NCI-H1930 (cell line): ENCODE results near the gene SAMD3.
"Not testable (repeated sequence)": the region's sequence is repeated elsewhere in the genome, so short reads cannot be mapped to it uniquely, and the experiment has no call there.

Source experiments
- DNase-seq, 2 experiments: peaks; one replicate each; lab custom pipeline; 2025; lab: John Stamatoyannopoulos, UW

The SAMD3 gene

GRCh38 chr6:130222775-130223174, at the start of gene SAMD3:
SAMD3 (minus strand) TSS chr6:130222951; CDS start chr6:130215273, 7,678 bp downstream.
- no peak for DNase-seq

- no peak for DNase-seq
Measured at GRCh38 chr6:130269969-130270635, 47.4 kb upstream of the SAMD3 start.

GRCh38 chr6:130265553-130265952, 42.8 kb upstream of the SAMD3 start:
- not testable (repeated sequence) for DNase-seq

GRCh38 chr6:130262008-130262407, 39.3 kb upstream of the SAMD3 start:
- DNase-seq = no peak

- not testable (repeated sequence) for DNase-seq
Measured at GRCh38 chr6:130261558-130261957, 38.8 kb upstream of the SAMD3 start.

GRCh38 chr6:130260614-130261241, 38.0 kb upstream of the SAMD3 start:
- not testable (repeated sequence) for DNase-seq

- not testable (repeated sequence) for DNase-seq
Measured at GRCh38 chr6:130260050-130260462, 37.3 kb upstream of the SAMD3 start.

- no peak for DNase-seq
Measured at GRCh38 chr6:130259557-130259956, 36.8 kb upstream of the SAMD3 start.

- DNase-seq = no peak
Measured at GRCh38 chr6:130259140-130259539, 36.4 kb upstream of the SAMD3 start.

GRCh38 chr6:130252527-130253237, 29.9 kb upstream of the SAMD3 start:
- no peak for DNase-seq

GRCh38 chr6:130245267-130245666, 22.5 kb upstream of the SAMD3 start:
- no peak for DNase-seq

- no peak for DNase-seq
Measured at GRCh38 chr6:130244728-130245127, 22.0 kb upstream of the SAMD3 start.

GRCh38 chr6:130240232-130240631, 17.5 kb upstream of the SAMD3 start:
- DNase-seq = no peak

- no peak for DNase-seq
Measured at GRCh38 chr6:130239755-130240154, 17.0 kb upstream of the SAMD3 start.

- no peak for DNase-seq
Measured at GRCh38 chr6:130233330-130233729, 10.6 kb upstream of the SAMD3 start.

- not testable (repeated sequence) for DNase-seq
Measured at GRCh38 chr6:130230531-130230930, 7.8 kb upstream of the SAMD3 start.

- DNase-seq = no peak
Measured at GRCh38 chr6:130229645-130230044, 6.9 kb upstream of the SAMD3 start.

GRCh38 chr6:130223508-130223907, 757 bp upstream of the SAMD3 start:
- no peak for DNase-seq

GRCh38 chr6:130218134-130218533, 4.6 kb downstream of the SAMD3 start:
- DNase-seq = no peak

GRCh38 chr6:130216620-130217019, 6.1 kb downstream of the SAMD3 start:
- no peak for DNase-seq

- no peak for DNase-seq
Measured at GRCh38 chr6:130215526-130215925, 7.2 kb downstream of the SAMD3 start.

GRCh38 chr6:130212215-130212874, 10.4 kb downstream of the SAMD3 start:
- DNase-seq = no peak

- DNase-seq = no peak
Measured at GRCh38 chr6:130211691-130212090, 11.1 kb downstream of the SAMD3 start.
